A673 (cell line): ENCODE results near the gene IQCC.

Experiments used
- EZH2 ChIP-seq: fragments of 200-600 bp; sonication (generic); IDR thresholded peaks from 2 replicates; pipeline ENCODE4 v1.6.1; 2017; ENCODE audit warnings: borderline replicate concordance, low read depth, mild to moderate bottlenecking, mixed read lengths, antibody characterized with exemption, low read length; ENCODE audit not compliant: poor library complexity, severe bottlenecking
- TF ChIP-seq, protein P1 (sequence below): fragments of 300-800, 200-600 bp; sonication (generic); conservative IDR thresholded peaks from 2 replicates; pipeline ENCODE4 v1.5.1; 2017; ENCODE audit warnings: low read depth, mild to moderate bottlenecking, antibody characterized with exemption, low read length, moderate library complexity, mixed read lengths

DNA sequence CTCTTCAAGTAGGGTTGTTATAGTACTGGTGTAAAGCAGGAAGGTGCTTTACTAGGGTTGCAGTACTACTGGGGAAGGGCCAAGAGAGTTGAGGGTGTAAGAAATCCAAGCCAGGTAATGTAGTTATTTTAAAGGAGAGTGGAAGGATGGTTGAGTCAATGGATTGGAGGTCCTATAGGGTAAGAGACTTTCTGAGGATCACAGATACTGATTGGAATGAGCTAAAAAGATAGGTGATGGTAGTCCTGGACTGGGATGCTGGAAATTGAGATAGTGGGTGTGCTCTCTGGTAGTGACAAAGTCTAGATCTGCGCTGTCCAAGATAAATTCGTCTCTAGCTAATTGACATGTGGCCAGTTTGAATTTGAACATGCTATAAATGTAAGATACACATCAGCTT, 19.0 kb upstream of the IQCC start:
- no peak for TF ChIP-seq EZH2
- TF ChIP-seq, protein P1, sequence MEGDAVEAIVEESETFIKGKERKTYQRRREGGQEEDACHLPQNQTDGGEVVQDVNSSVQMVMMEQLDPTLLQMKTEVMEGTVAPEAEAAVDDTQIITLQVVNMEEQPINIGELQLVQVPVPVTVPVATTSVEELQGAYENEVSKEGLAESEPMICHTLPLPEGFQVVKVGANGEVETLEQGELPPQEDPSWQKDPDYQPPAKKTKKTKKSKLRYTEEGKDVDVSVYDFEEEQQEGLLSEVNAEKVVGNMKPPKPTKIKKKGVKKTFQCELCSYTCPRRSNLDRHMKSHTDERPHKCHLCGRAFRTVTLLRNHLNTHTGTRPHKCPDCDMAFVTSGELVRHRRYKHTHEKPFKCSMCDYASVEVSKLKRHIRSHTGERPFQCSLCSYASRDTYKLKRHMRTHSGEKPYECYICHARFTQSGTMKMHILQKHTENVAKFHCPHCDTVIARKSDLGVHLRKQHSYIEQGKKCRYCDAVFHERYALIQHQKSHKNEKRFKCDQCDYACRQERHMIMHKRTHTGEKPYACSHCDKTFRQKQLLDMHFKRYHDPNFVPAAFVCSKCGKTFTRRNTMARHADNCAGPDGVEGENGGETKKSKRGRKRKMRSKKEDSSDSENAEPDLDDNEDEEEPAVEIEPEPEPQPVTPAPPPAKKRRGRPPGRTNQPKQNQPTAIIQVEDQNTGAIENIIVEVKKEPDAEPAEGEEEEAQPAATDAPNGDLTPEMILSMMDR: no peak
